UCSD-AML1 (cell line): ENCODE results near the gene TMEM184A.

Experiments
- DNase-seq: peaks from one replicate; lab custom pipeline; 2025; ENCODE audit not compliant: unreplicated experiment; lab: John Stamatoyannopoulos, UW

The TMEM184A gene

DNA sequence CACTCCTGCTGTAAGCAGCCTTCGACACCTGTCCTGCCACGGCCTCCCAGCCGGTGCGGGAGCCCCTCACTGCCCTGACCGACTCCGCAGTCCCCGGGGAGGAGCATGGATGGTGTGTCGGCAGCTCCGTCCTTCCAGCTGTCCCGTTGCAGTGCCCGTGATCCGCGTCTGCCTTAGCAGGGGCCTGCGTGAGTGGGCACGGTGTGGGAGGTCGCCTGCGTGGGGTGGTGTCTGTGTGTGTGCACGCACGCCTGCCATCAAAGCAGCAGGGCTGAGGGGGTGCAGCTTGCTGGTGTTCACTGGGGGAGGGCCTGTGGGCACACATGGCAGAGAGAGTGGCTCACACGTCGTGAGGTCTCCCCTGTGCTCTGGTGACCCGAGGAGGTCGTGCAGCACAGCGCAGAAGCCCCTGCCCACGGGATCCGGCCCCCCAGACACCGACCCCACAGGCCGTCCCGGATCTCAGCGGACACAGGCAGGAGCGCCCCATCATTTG, 15.2 kb downstream of the TMEM184A start:
- no peak for DNase-seq

DNA sequence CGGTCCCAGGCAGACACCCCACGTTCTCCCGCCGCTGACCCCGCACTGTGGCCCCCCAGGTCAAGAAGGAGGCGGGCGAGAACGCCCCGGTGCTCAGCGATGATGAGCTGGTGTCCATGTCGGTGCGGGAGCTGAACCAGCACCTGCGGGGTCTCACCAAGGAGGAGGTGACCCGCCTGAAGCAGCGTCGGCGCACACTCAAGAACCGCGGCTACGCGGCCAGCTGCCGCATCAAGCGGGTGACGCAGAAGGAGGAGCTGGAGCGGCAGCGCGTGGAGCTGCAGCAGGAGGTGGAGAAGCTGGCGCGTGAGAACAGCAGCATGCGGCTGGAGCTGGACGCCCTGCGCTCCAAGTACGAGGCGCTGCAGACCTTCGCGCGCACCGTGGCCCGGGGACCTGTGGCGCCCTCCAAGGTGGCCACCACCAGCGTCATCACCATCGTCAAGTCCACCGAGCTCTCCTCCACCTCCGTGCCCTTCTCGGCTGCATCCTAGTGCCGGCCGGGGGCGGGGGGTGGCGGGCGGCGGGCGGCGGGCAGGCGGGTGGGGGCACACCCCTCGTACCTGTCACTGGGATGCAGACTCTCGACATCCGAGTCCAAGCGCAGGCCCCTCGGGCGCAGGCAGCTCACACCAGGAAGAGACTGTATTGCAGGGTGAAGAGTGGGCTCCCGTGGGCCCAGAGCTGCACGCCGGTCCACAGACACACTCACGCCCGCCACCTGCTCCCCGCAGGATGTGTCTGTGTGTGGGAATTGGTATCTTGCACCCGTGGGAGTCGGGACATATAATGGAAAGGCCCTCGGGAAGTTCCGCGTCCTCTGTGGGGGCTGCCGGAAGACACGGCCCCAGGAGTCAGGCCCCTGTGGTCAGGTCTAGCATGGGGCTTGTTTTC, 15.9 kb downstream of the TMEM184A start:
- DNase-seq: no peak

DNA sequence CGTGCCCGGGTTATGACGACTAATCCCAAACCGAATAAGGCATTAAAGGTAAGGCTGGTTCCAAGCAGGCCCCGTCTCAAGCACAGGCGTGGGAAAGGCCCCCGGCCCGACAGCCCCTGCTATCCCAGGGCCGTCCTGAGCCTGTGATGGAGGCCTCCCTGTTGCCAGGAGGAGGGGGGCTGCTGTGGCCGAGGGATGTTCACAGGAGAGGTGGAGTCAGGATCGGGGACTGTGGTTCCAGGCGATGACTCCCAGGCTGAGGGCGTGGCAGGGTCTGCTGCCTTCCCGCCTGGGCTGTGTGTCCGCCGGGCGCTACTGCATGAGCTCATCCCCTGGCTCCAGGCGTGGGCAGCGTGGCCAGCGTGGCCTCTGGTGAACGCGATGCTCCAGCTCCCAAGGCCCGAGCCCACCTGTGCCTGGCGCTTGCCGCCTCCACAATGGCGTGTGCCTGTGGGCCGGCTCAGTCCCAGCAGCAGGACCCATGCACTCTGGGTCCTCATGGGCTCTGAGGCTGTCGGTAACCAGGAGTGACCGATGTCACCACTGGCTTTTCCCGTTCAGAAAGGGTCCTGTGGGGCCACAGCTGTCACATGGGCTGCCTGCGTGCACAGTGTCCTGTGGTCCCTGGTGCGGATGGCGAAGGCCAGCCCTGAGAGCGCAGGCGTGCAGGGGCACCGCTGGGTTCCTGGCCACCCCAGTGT, 16.7 kb downstream of the TMEM184A start:
- DNase-seq: no peak

DNA sequence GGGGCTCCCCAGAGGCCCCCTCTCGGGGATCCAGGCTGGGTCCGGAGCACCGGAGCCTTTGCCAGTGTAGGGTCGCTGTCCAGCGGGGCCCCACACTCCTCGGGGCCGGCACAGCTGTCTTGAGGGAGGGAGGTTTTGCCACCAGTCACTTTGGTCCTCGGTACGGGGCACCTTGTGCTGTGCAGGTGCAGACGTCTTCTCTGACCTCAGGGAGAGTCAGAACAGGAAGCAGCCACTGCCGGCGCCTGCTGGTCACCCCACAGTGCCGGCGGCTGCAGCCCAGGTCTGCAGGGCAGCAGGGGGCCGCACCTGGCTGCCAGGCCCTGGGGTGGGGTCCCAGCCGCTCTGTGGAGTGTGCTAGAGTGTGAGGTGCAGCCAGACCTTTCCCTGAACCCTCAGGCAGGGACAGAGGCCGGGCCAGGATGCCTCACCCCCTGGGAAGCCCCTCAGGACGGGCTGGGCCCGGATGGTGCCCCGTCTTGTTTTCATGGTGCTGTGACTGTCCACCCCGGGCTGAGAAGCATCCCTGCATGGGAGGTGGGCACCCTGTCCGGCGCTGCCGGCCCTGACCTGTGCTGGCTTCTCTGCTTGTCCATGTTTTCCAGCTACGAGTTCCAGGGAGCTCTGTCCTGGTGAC, 17.3 kb downstream of the TMEM184A start:
- DNase-seq: no peak

DNA sequence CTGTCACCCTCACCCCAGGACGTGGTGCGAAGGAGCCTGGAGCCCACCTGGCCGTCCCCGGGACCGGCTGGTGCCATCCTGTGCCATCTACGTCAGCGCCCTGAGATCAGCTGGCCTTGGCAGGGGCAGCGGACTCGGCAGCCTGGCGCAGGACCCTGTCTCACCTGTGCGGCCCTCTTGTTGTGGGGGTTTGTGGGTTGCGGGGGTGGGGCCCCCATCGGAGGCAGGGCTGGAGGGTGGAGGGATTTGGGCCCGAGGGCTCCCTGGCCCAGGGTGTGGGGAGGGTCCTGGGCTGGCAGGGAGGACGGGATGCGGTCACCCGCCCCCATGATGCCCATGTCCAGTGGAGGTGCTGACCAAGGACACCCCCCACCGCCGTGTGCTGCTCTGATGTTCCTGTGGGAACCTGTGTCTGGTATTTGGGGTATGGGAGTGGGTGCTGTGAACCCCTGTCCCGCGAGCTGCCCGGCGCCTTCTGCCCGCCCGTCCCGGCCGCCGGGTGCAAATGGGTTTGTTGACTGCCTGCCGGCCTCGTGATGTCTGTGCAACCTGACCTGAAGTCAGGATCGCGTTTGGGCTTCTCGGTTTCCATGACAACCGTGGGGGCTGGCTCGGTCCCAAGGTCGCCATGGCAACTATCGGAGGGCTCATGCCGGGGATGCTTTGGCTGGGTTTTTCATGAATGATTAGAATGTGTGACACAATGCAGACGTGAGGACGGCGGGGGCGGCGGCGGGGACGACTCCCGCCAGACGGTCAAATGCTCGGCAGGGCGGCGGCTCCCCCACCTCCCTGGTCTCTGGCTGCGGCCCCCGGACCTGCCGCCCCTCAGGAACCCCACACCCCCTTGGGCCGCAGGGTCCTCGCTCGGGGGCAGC, 18.2 kb downstream of the TMEM184A start:
- DNase-seq: no peak

DNA sequence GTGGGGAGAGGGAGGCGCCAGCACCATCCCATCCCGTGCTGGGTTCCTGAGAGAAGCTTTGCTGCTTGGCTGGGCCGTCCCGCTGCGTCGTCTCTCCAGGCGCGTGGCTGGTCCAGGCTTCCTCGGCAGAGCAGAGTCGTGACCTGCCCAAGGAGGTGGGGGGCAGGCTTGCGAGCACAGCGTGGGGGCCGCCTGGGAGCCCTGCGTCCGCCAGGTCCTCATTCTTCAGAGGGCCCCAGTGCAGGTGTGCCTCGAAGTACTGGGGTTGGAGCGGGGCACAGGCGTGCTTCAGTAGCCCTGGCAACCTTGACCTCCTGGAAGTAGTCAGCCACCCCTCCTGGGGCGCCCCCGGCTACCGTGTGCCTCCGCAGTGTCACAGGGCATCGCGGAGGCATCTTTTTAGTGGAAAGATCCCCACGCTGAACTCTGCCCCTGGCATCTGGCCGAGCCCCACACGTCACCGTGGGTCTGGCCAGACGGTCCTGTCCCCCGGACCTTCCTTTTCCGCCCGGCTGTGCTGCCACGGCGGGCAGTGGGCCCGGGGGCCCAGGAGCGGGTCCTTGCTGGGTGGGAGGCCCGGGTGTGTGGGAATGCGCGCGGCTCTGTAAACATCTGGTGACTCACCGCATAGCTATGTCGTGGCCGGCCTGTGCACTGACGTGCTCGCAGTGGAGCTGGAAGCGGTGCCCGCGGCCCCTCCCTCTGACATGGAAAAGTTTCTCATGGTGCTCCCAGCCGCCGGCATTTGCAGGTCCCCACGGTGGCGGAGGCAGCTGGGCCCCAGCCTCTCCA, 19.1 kb downstream of the TMEM184A start:
- no peak for DNase-seq

DNA sequence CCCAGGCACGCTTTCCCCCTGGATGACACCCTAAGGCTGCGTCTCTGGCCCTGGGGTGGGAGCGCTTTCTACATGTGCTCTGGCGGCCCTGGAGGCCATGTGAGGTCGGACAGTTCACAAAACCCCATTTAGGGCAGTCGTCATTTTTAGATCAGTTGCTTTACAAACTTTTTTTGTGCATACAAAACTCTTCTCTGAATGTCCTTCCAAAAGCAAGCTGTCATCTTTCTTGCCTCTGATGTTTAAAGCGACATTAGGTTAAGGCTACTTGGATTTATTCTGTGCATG, 19.6 kb downstream of the TMEM184A start:
- DNase-seq: no peak

DNA sequence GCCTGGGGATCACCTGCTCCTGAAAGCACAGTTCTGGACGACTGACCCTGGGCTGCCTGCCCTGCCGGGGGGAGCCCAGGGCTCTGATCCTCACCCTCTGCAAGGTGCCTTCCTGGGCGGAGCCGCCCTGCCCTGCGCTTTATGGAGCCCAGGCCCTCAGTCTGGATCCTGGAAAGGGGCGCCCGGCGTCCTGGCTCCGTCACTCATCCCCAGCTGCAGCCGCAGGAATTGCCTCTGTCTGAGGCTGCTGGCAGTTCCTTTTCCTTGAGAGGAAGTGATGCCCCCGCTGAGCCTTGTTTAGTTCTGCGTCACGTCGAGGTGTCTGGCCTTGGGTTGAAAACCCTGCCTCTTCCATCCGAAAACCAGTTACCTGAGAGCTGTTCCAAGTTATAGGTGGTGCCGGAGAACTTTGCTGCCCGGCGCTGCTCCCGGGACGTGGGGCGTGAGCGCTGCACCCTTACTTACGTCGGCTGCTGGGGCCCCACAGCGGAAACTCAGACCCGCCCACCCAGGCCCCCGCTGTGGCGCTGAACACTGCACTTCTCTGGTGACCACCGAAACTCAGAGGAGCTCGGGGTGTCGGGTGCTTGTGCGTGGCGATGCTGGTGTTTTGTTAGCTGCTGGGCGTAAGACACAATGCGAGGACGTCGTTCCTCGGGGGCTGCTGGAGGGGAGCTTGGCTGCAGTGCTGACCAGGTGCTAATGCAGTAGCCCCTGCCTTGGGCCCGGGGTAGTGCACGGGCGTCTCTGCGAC, 20.1 kb downstream of the TMEM184A start:
- no peak for DNase-seq

DNA sequence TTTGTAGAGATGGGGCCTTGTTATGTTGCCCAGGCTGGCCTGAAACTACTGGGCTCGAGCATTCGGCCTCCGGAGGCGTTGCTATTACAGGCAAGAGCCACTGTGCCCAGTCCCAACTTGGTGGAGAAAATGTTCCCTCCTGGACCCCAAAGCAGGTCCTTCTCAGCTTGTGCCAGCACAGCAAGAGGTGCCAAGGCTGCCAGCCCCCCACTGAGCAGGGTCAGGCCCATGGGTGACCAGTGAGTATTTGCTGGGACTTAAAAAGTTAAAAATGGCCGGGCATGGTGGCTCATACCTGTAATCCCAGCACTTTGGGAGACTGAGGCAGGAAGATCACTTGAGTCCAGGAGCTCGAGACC, 20.9 kb downstream of the TMEM184A start:
- no peak for DNase-seq

DNA sequence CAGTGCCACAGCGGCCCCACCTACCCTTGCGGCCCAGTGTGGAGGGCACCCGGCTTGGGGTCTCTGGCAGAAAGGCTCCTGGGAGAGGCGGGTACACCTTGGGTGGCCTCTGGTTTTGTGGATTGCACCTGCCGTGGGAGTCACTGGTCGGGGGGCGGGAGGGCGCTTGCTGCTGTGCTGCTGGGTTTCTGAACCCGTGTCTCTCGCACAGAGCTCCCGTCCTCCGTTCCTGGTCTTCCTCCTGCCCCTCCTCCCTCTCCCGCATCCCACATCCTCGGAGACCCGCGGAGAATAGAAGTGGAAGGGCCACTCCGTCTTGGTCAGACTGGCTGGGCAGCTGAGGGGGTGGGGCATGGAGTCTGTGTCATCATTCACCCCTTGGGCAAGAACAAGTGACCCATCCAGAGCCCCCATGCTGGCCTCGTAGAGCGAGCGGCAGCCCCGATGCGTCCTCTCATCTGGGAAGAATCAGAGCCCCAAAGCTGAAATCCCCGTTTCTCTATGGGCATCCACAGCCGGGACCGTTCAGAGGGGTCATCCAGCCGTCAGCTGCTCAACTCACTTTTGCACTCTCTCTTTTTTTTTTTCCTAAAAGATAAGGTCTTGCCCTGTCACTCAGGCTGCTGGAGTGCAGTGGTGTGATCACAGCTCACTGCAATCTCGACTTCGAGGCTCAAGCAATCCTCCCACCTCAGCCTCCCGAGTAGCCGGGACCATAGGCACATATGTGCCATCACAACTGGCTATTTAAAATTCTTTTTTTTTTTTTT, 21.5 kb downstream of the TMEM184A start:
- no peak for DNase-seq

DNA sequence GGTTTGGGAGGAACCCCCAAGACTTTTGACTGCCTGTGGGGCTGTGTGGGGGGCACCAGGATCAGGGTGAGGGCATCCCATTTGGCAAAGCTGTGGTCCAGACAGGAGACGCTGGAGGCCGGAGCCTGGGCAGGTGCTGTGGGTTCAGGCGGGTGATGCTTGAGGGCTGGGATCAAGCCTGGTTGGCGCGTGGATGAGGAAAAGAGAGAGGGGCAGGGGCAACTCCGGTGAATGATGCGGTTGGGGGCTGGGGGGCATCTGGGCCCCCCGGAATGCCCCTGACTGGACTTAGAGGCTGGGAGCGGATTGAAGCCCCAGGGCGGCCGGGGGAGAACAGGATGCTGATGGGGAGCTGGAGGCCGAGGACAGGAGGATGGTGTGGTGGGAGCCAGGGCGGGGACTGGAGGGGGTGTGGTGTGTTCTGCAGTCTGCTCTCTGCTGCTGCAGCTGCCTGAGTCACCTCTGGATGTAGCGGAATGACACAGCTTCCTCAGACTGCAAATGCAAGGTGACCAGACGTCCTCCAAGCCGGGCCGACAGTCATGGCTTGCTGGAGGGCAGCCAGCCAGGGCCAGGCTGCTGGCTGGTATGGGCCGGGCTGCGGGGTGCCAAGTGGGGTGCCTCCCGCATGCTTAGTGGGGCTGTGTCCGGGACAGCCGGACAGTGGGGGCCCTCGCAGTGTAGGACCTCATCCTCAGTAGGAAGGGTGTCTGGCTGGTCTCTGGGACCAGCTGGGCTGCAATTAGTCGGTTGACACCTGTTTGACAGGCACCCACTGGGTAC, 22.3 kb downstream of the TMEM184A start:
- DNase-seq: no peak

DNA sequence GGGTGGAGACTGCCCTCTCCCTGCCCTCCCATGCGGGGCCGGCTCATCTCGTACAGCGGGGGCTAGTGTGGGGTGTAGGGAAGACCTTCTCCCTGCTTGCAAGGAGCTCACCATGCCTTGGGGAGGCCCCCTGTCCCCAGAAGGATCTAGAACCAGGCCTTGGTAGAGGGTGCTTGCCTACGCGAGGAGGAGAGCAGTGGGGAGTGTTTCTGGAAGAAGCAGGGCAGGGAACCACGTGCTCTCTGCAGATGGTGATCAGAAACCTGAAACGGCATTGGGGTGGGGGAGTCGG, 22.8 kb downstream of the TMEM184A start:
- DNase-seq: no peak

DNA sequence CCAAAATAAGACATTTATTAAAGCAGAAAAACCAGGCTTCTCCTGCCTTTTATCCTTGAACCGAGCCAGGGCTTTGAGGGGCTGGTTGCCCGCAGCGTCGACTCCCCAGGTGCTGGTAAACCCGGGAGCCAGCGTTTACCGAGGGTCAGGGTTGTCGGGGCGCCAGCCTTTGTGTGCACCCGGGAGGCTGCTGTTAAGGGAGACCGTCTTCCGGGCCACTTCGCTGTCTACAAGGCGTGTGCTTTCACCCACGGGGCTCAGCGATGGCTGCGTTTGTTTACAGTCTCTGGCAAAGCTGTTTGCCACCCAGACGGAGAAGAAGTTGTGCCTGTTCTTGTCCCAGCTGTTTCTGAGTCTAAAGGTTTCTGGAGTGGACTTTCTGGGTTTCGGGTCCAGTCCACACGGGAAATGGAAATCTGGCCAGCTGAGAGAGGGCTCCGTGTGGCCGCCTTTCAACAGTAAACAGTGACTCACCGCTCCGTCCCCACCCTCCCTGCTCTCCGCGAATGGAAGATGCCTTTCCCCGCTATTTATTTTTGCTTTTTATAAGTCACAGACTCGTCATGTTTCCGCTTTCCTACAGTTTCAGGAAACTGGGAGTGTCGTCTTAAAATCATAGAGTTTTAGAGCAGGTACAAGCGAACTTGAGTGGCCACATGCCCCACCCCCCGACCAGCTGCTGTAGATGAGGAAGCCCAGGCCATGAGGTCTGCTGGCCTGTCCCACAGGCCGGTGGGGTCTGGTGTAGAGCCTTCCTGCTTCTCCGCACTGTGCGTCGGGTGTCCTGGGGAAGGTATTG, 23.4 kb downstream of the TMEM184A start:
- peak; percentile 36 for DNase-seq

DNA sequence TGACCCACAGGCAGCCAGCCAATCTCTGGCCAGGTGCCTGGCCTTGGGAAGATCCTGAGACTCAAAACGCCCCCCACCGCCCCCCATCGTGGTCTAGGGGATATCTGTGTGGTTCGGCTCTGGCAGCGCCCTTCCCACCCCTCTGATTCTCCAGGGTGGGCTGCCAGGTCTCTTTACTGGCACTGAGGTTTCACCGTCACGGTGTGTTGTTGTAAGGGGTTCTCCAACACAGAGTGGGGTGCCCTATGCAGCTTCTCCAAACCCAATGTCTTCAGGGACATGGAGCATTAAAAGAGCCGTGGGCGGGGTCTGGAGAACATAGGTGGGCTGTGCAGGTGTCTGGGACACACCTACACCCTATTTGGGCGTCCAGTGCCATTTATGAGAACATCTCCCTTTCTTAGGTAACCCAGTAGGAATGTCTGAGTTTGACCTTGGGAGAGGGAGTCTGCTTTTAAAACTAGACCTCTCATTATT, 24.0 kb downstream of the TMEM184A start:
- no peak for DNase-seq

DNA sequence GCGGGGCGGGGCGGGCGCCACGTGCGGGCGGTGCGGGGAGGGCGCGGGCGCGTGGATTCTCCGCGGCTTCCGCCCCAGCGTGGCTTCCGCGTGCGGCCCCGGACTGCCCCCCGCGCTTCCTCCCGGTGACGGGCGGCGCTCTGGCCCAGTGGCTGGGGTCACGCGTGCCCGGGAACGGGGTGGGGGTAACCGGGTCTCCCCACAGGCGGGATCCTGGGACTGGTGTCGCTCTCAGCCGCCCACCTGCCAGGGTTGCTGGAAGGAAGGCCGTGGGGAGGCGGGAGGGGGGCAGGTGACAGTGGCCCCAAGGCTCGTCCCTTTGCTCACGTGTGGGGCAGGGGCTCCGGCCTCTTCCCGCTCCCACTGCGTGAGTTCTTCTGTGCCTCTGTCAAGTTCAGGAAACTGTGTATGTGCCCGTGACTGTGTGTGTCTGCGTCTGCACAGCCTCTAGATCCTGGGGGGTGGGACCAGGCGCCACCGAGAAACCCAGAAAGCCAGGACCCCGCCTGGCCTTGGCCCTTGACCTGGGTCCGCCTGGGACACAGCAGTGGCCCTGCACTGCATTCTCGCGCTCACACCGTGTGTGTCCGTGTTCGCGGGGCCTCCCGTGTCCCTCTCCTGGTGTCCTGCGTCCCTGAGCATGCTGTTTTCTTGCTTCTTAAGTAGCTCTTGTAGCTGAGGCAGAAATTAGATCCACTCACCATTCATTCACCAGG, 24.6 kb downstream of the TMEM184A start:
- no peak for DNase-seq

DNA sequence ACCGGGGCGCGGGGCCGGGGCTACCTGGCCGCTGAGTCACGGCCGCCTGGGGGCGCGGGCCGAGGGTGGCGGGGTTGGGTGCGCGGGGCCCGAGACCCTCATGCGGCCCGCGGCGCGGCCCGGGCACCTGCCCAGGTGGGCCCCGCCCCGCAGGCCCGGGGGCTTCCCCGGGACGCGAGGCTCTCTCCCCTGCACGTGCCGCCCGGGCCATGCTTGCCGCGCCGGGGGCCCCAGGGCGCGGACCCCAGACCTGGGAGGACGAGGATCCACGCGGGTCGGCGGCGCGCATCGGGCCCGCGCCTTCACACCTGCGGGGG, 25.1 kb downstream of the TMEM184A start:
- DNase-seq: no peak
